Smooth muscle cell (in vitro differentiated cells): ENCODE data around the gene CDSN. TPM values are rescaled to one million over a fixed set of nuclear protein-coding genes. Genes with fewer than 3 reads are reported as not detected.

ENCODE experiments used
- DNase-seq: peaks from one replicate; lab custom pipeline; 2025; ENCODE audit not compliant: unreplicated experiment; lab: John Stamatoyannopoulos, UW
- H2AFZ ChIP-seq: fragments of 200-600 bp; sonication (generic); 2 replicates; pipeline ENCODE4 v1.6.0; 2016; ENCODE audit warnings: antibody characterized with exemption, low read depth, mild to moderate bottlenecking
- H3F3A ChIP-seq: fragments of 200-600 bp; sonication (generic); 2 replicates; pipeline ENCODE4 v1.6.0; 2017; ENCODE audit warnings: antibody characterized with exemption, low read depth
- H3K27ac ChIP-seq: fragments of 200-600 bp; sonication (generic); 2 replicates; pipeline ENCODE4 v1.5.1; 2016; ENCODE audit warnings: low read depth, mild to moderate bottlenecking
- H3K27me3 ChIP-seq: fragments of 200-600 bp; sonication (generic); 2 replicates; pipeline ENCODE4 v1.6.1; 2016; ENCODE audit warnings: low read depth, mild to moderate bottlenecking
- H3K36me3 ChIP-seq: fragments of 200-600 bp; sonication (generic); 2 replicates; pipeline ENCODE4 v1.5.1; 2016; ENCODE audit warnings: low read depth
- H3K4me1 ChIP-seq: fragments of 200-600 bp; sonication (generic); 2 replicates; pipeline ENCODE4 v1.5.1; 2016; ENCODE audit warnings: low read depth
- H3K4me2 ChIP-seq: fragments of 200-600 bp; sonication (generic); 2 replicates; pipeline ENCODE4 v1.6.0; 2016; ENCODE audit warnings: mild to moderate bottlenecking
- H3K4me3 ChIP-seq: fragments of 200-600 bp; sonication (generic); 2 replicates; pipeline ENCODE4 v1.5.1; 2016; ENCODE audit warnings: mild to moderate bottlenecking
- H3K79me2 ChIP-seq: fragments of 200-600 bp; sonication (generic); 2 replicates; pipeline ENCODE4 v1.6.0; 2016; ENCODE audit warnings: low read depth, mild to moderate bottlenecking
- H3K9ac ChIP-seq: fragments of 200-600 bp; sonication (generic); 2 replicates; pipeline ENCODE4 v1.6.0; 2016; ENCODE audit warnings: low read depth
- H3K9me3 ChIP-seq: fragments of 200-600 bp; sonication (generic); replicated peaks from 2 replicates; pipeline ENCODE4 v1.5.1; 2016; ENCODE audit warnings: low read depth
- H4K20me1 ChIP-seq: fragments of 200-600 bp; sonication (generic); 2 replicates; pipeline ENCODE4 v1.6.0; 2016; ENCODE audit warnings: low read depth
- WGBS: methylation state at CpG from one replicate; pipeline ENCODE4 v1.1.7; 2016; ENCODE audit warnings: low lambda C conversion rate; 5-methylcytosine and 5-hydroxymethylcytosine counted together
- polyA plus RNA-seq: library from polyadenylated mRNA; unstranded; fragments of >200 nt; fragmentation: Nextera tagmentation; extraction: Ambion mirVana; gene quantifications from 2 replicates; pipeline ENCODE4 v1.2.1, GENCODE V29; 2016
- total RNA-seq: library from RNA; depleted of rRNA; stranded (reverse); fragments of >200 nt; gene quantifications from 2 replicates; pipeline ENCODE4 v1.2.3, GENCODE V29; 2014
- TF ChIP-seq, protein P1 (sequence below): fragments of 200-600 bp; sonication (generic); IDR thresholded peaks from 2 replicates; pipeline ENCODE4 v1.5.1; 2017; ENCODE audit warnings: borderline replicate concordance, mild to moderate bottlenecking, antibody characterized with exemption; ENCODE audit not compliant: insufficient read depth, poor library complexity, severe bottlenecking

CDSN gene
- total and polyA plus RNA-seq, 2 experiments from 2014 or later = 1.2 to 11.6 TPM

GRCh38 chr6:31114970-31115849 lies 5.0 kb downstream of the CDSN start:
- Histone ChIP-seq H3K27me3 (no peaks in the 10 kb centered on the region), H3K36me3 (no peaks in the 10 kb centered on the region), H3K4me3 (peak overlapping the region; percentile 41), H3K9me3 (no peaks in the 10 kb centered on the region), H2AFZ (peak overlapping the region; percentile 63), H3K4me2 (peak overlapping the region; percentile 77), H4K20me1 (no peaks in the 10 kb centered on the region), H3K79me2 (no peaks in the 10 kb centered on the region), H3K27ac (peak overlapping the region; percentile 86), H3K9ac (peak overlapping the region; percentile 60), H3K4me1 (peaks cover 23% of the 10 kb centered on the region), H3F3A (peaks cover 8% of the 10 kb centered on the region)
- no peak for DNase-seq
- TF ChIP-seq, protein P1, sequence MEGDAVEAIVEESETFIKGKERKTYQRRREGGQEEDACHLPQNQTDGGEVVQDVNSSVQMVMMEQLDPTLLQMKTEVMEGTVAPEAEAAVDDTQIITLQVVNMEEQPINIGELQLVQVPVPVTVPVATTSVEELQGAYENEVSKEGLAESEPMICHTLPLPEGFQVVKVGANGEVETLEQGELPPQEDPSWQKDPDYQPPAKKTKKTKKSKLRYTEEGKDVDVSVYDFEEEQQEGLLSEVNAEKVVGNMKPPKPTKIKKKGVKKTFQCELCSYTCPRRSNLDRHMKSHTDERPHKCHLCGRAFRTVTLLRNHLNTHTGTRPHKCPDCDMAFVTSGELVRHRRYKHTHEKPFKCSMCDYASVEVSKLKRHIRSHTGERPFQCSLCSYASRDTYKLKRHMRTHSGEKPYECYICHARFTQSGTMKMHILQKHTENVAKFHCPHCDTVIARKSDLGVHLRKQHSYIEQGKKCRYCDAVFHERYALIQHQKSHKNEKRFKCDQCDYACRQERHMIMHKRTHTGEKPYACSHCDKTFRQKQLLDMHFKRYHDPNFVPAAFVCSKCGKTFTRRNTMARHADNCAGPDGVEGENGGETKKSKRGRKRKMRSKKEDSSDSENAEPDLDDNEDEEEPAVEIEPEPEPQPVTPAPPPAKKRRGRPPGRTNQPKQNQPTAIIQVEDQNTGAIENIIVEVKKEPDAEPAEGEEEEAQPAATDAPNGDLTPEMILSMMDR = no peak
- 74% methylated on average over 8 of the region's 9 CpGs for WGBS

- peaks cover 24% of the 10 kb centered on the region for H3K4me1 ChIP-seq
- no peaks in the 10 kb centered on the region for H3K36me3 ChIP-seq
- peak; percentile 38 for DNase-seq
- H3K4me3 ChIP-seq = peak within 1 kb of the TSS; percentile 41
- no peaks in the 10 kb centered on the region for H3K27me3 ChIP-seq
- TF ChIP-seq, protein P1 = no peak
- WGBS = 12% methylated on average over 3 of the region's 3 CpGs
- H3K9me3 ChIP-seq = no peaks in the 10 kb centered on the region
- peak within 1 kb of the TSS; percentile 86 for H3K27ac ChIP-seq
- H3K4me2 ChIP-seq = peak within 1 kb of the TSS; percentile 77
- peak within 1 kb of the TSS; percentile 63 for H2AFZ ChIP-seq
- peak within 1 kb of the TSS; percentile 60 for H3K9ac ChIP-seq
- no peaks in the 10 kb centered on the region for H3K79me2 ChIP-seq
- H3F3A ChIP-seq = peaks cover 8% of the 10 kb centered on the region
- no peaks in the 10 kb centered on the region for H4K20me1 ChIP-seq
These were observed 5.7 kb downstream of the CDSN start, which contains the start of gene PSORS1C1 for GRCh38 chr6:31114541-31114878. Gene PSORS1C1 (plus strand): TSS chr6:31114800. CDS start chr6:31129633, 14,833 bp downstream.

DNA sequence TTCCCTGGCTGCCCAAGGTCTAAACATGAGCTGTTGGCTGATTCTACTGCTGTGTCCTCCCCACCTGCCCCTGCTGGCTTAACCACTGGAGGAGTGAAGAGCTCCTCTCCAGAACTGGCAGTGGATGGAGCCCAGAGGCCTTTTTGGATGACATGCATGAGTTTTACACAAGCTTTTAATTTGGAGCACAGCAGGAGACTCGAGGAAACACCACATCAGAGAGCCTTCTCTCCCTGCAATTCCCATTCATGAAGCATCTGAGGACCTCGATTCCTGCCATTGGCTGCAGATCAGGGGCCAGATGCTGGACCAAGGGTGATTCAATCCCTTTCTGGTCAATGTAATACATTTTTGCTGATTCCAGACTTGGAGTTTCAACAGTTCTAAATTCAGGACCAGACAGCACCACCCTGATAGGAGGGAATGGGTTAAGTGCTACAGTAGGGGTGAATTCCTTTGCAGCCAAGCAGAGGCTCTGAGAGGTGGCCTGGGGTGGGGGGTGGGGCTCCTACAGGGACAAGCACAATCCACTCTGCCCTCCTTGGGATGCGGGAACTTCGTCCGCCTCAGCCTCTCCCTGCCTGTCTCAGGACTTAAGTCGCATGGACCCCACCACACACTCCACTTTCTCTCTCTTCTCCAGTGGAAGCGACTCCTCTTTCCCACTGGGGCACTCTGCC lies 6.2 kb downstream of the CDSN start:
- Histone ChIP-seq H3K9me3 (no peaks in the 10 kb centered on the region), H3K27ac (peak overlapping the region; percentile 86), H3K27me3 (no peaks in the 10 kb centered on the region), H3K79me2 (no peaks in the 10 kb centered on the region), H3K4me2 (peak overlapping the region; percentile 77), H3K9ac (no peak overlapping the region), H3F3A (peaks cover 8% of the 10 kb centered on the region), H4K20me1 (no peaks in the 10 kb centered on the region), H2AFZ (no peak overlapping the region), H3K4me3 (no peak overlapping the region), H3K4me1 (peaks cover 24% of the 10 kb centered on the region), H3K36me3 (no peaks in the 10 kb centered on the region)
- 32% methylated on average over 7 of the region's 7 CpGs for WGBS
- TF ChIP-seq, protein P1 = no peak
- no peak for DNase-seq
